HEK293 (cell line): Measurements from ENCODE around the gene DNAJC6.

Experiments used
- CTCF ChIA-PET: fragments of 350-600 bp; formaldehyde crosslinking; extraction: SDS; loops from one replicate; lab custom pipeline; 2021; ENCODE audit warnings: antibody characterized with exemption; lab: Yijun Ruan, JAX
- POLR2A ChIA-PET: fragments of 300-600 bp; formaldehyde crosslinking; extraction: SDS; loops from one replicate; lab custom pipeline; 2020; ENCODE audit warnings: antibody characterized with exemption, inconsistent platforms; lab: Yijun Ruan, JAX
- H3K27ac ChIP-seq: fragments of 200-500 bp; sonication (Bioruptor generic); 2 replicates; pipeline ENCODE4 v1.5.1; 2014; ENCODE audit warnings: low read depth, low read length, control low read depth, inconsistent platforms; ENCODE audit errors: extremely low read depth
- H3K36me3 ChIP-seq, 2 experiments: fragments of 200-500 bp in 1 of 2; sonication (Bioruptor generic) in 1 of 2; 1 replicate in 1 of 2; 2 replicates in 1 of 2; pipeline ENCODE4 v1.5.1; 2014 to 2017; ENCODE audit warnings: inconsistent platforms in 2 of 2, low read length in 2 of 2; ENCODE audit not compliant: control insufficient read depth in 2 of 2, insufficient read depth in 1 of 2
- H3K4me1 ChIP-seq: fragments of 200-500 bp; sonication (Bioruptor generic); 2 replicates; pipeline ENCODE4 v1.5.1; 2014; ENCODE audit warnings: mild to moderate bottlenecking, low read length, inconsistent platforms; ENCODE audit not compliant: control insufficient read depth, insufficient read depth
- H3K4me3 ChIP-seq: 2 replicates; pipeline ENCODE4 v1.5.1; 2011; ENCODE audit warnings: low read depth, mild to moderate bottlenecking, control low read depth, low read length, moderate library complexity
- H3K9me3 ChIP-seq: fragments of 200-500 bp; sonication (Bioruptor generic); 2 replicates; pipeline ENCODE4 v1.5.1; 2014; ENCODE audit warnings: low read depth, low read length, inconsistent platforms; ENCODE audit not compliant: control insufficient read depth, insufficient read depth
- BCL11B ChIP-seq: fragments of 450-650 bp; formaldehyde crosslinking; IDR thresholded peaks from 2 replicates; pipeline ENCODE4 v1.5.1; 2016; ENCODE audit warnings: low read depth, missing biosample characterization, missing genetic modification characterization
- KLF10 ChIP-seq: fragments of 450-650 bp; IDR thresholded peaks from 2 replicates; pipeline ENCODE4 v1.5.1; 2018; ENCODE audit warnings: missing biosample characterization, mild to moderate bottlenecking, missing genetic modification characterization
- KLF9 ChIP-seq: fragments of 450-650 bp; formaldehyde crosslinking; IDR thresholded peaks from 2 replicates; pipeline ENCODE4 v1.5.1; 2016; ENCODE audit warnings: missing biosample characterization, missing genetic modification characterization, low read depth
- ZBTB1 ChIP-seq: fragments of 450-650 bp; formaldehyde crosslinking; IDR thresholded peaks from 2 replicates; pipeline ENCODE4 v1.5.1; 2016; ENCODE audit warnings: missing biosample characterization, missing genetic modification characterization
- ZFHX2 ChIP-seq: fragments of 450-650 bp; formaldehyde crosslinking; conservative IDR thresholded peaks from 2 replicates; pipeline ENCODE4 v1.5.1; 2016; ENCODE audit warnings: missing biosample characterization, missing genetic modification characterization
- ZNF16 ChIP-seq: fragments of 450-650 bp; formaldehyde crosslinking; IDR thresholded peaks from 2 replicates; pipeline ENCODE4 v1.5.1; 2016; ENCODE audit warnings: low read depth, missing biosample characterization, missing genetic modification characterization
- ZNF19 ChIP-seq: fragments of 450-650 bp; formaldehyde crosslinking; IDR thresholded peaks from 2 replicates; pipeline ENCODE4; 2016; ENCODE audit warnings: missing biosample characterization, missing genetic modification characterization, low read depth
- ZNF266 ChIP-seq: fragments of 450-650 bp; formaldehyde crosslinking; IDR thresholded peaks from 2 replicates; pipeline ENCODE4 v1.5.1; 2016; ENCODE audit warnings: missing biosample characterization, missing genetic modification characterization, low read depth
- ZNF302 ChIP-seq: fragments of 450-650 bp; formaldehyde crosslinking; IDR thresholded peaks from 2 replicates; pipeline ENCODE4 v1.5.1; 2016; ENCODE audit warnings: missing biosample characterization, missing genetic modification characterization, low read depth
- ZNF426 ChIP-seq: fragments of 450-650 bp; formaldehyde crosslinking; IDR thresholded peaks from 2 replicates; pipeline ENCODE4 v1.5.1; 2017; ENCODE audit warnings: missing biosample characterization, missing genetic modification characterization, mild to moderate bottlenecking, inconsistent platforms, moderate library complexity
- ZNF501 ChIP-seq: fragments of 450-650 bp; formaldehyde crosslinking; IDR thresholded peaks from 2 replicates; pipeline ENCODE4 v1.5.1; 2016; ENCODE audit warnings: missing biosample characterization, missing genetic modification characterization
- ZNF621 ChIP-seq: fragments of 450-650 bp; formaldehyde crosslinking; IDR thresholded peaks from 2 replicates; pipeline ENCODE4 v1.5.1; 2017; ENCODE audit warnings: missing biosample characterization, missing genetic modification characterization
- ZNF785 ChIP-seq: fragments of 450-650 bp; formaldehyde crosslinking; IDR thresholded peaks from 2 replicates; pipeline ENCODE4 v1.5.1; 2016; ENCODE audit warnings: missing biosample characterization, missing genetic modification characterization
- ZNF791 ChIP-seq: fragments of 450-650 bp; formaldehyde crosslinking; IDR thresholded peaks from 2 replicates; pipeline ENCODE4 v1.5.1; 2016; ENCODE audit warnings: missing biosample characterization, missing genetic modification characterization
- ZNF837 ChIP-seq: fragments of 450-650 bp; formaldehyde crosslinking; IDR thresholded peaks from 2 replicates; pipeline ENCODE4 v1.5.1; 2016; ENCODE audit warnings: missing biosample characterization, missing genetic modification characterization
- TF ChIP-seq, protein P1 (sequence below): fragments of 450-650 bp; formaldehyde crosslinking; IDR thresholded peaks from 2 replicates; pipeline ENCODE4 v1.5.1; 2016; ENCODE audit warnings: missing biosample characterization, missing genetic modification characterization, low read depth
- TF ChIP-seq, protein P2 (sequence below): fragments of 450-650 bp; formaldehyde crosslinking; IDR thresholded peaks from 2 replicates; pipeline ENCODE4 v1.5.1; 2016; ENCODE audit warnings: missing biosample characterization, missing genetic modification characterization
- TF ChIP-seq, protein P3 (sequence below): fragments of 450-650 bp; formaldehyde crosslinking; IDR thresholded peaks from 2 replicates; pipeline ENCODE4 v1.5.1; 2016; ENCODE audit warnings: missing biosample characterization, missing genetic modification characterization
- TF ChIP-seq, protein P4 (sequence below): IDR thresholded peaks from 2 replicates; pipeline ENCODE4 v1.6.1; 2011; ENCODE audit warnings: mild to moderate bottlenecking, low read depth, low read length, borderline replicate concordance
- TF ChIP-seq, protein P5 (sequence below): fragments of 450-650 bp; formaldehyde crosslinking; IDR thresholded peaks from 2 replicates; pipeline ENCODE4 v1.5.1; 2016; ENCODE audit warnings: missing biosample characterization, missing genetic modification characterization

The DNAJC6 gene

DNA sequence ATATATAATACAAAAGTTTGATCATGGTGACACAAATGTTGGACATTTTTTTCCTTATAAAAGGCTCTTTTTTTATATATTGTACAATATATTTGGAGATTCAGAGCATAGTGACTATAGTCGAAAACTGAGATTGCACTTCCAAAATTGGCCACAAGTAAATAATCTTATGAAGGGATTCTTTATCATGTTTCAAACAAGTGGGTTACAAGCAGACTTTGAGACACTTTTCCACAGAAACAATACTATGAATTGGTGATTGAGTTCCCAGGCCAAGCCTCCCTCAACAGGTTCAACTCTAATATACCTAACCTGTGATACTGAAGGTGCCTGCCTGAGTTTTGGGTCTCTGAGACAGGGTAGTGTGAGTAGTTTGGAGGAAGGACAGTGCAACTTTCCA lies 124.9 kb downstream of the DNAJC6 start:
- TF ChIP-seq ZNF621 (tag by site-specific recombination) (no peak), ZNF837 (no peak), ZNF791 (tag by site-specific recombination) (no peak), ZNF426 (tag by site-specific recombination) (no peak), ZNF302 (tag by site-specific recombination) (no peak)
- TF ChIP-seq, protein P1, sequence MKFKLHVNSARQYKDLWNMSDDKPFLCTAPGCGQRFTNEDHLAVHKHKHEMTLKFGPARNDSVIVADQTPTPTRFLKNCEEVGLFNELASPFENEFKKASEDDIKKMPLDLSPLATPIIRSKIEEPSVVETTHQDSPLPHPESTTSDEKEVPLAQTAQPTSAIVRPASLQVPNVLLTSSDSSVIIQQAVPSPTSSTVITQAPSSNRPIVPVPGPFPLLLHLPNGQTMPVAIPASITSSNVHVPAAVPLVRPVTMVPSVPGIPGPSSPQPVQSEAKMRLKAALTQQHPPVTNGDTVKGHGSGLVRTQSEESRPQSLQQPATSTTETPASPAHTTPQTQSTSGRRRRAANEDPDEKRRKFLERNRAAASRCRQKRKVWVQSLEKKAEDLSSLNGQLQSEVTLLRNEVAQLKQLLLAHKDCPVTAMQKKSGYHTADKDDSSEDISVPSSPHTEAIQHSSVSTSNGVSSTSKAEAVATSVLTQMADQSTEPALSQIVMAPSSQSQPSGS (tag by site-specific recombination) = no peak
- TF ChIP-seq, protein P2, sequence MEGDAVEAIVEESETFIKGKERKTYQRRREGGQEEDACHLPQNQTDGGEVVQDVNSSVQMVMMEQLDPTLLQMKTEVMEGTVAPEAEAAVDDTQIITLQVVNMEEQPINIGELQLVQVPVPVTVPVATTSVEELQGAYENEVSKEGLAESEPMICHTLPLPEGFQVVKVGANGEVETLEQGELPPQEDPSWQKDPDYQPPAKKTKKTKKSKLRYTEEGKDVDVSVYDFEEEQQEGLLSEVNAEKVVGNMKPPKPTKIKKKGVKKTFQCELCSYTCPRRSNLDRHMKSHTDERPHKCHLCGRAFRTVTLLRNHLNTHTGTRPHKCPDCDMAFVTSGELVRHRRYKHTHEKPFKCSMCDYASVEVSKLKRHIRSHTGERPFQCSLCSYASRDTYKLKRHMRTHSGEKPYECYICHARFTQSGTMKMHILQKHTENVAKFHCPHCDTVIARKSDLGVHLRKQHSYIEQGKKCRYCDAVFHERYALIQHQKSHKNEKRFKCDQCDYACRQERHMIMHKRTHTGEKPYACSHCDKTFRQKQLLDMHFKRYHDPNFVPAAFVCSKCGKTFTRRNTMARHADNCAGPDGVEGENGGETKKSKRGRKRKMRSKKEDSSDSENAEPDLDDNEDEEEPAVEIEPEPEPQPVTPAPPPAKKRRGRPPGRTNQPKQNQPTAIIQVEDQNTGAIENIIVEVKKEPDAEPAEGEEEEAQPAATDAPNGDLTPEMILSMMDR (tag by site-specific recombination) = no peak
- TF ChIP-seq, protein P3, sequence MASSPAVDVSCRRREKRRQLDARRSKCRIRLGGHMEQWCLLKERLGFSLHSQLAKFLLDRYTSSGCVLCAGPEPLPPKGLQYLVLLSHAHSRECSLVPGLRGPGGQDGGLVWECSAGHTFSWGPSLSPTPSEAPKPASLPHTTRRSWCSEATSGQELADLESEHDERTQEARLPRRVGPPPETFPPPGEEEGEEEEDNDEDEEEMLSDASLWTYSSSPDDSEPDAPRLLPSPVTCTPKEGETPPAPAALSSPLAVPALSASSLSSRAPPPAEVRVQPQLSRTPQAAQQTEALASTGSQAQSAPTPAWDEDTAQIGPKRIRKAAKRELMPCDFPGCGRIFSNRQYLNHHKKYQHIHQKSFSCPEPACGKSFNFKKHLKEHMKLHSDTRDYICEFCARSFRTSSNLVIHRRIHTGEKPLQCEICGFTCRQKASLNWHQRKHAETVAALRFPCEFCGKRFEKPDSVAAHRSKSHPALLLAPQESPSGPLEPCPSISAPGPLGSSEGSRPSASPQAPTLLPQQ (tag by site-specific recombination) = no peak
- ChIA-PET CTCF (interaction anchor here (0.7 to 2.6 kb wide), 4 partner anchors 12 to 253 kb away, joined by 3 to 10 read pairs (median 3); no protein-coding TSS in a partner anchor), POLR2A (no interaction called here)
- Histone ChIP-seq H3K36me3 (peaks cover 5 to 23% of the 10 kb centered on the region in 2 experiments; a peak in 2 of 3 replicates), H3K4me1 (no peaks in the 10 kb centered on the region), H3K9me3 (no peaks in the 10 kb centered on the region), H3K4me3 (no peak overlapping the region), H3K27ac (no peak overlapping the region)

DNA sequence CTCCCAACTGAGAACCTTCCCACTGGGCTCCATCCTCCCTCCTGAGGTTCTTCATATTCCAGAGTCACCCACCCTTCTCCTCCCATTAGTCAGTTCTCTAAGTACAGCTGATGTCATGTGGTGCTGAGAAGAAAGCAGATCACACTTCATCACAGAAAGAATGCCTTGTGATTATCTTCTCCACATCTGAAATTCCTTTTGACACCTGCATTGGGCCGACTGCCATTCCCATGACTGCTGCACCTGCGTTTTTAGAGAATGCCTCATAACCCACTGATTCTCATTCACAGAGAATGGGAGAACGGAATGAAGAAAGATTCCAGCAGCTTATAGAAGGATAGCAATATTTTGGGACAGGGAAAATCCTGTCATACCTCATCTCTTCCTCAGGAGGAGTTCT lies 125.4 kb downstream of the DNAJC6 start:
- H3K4me3 ChIP-seq = no peak overlapping the region
- TF ChIP-seq KLF9 (tag by site-specific recombination) (no peak), ZNF785 (tag by site-specific recombination) (no peak), ZFHX2 (no peak), ZNF19 (tag by site-specific recombination) (no peak), ZNF266 (no peak), ZNF16 (tag by site-specific recombination) (no peak), BCL11B (tag by site-specific recombination) (no peak), ZNF501 (no peak), ZBTB1 (no peak), KLF10 (tag by site-specific recombination) (no peak)
- TF ChIP-seq, protein P4, sequence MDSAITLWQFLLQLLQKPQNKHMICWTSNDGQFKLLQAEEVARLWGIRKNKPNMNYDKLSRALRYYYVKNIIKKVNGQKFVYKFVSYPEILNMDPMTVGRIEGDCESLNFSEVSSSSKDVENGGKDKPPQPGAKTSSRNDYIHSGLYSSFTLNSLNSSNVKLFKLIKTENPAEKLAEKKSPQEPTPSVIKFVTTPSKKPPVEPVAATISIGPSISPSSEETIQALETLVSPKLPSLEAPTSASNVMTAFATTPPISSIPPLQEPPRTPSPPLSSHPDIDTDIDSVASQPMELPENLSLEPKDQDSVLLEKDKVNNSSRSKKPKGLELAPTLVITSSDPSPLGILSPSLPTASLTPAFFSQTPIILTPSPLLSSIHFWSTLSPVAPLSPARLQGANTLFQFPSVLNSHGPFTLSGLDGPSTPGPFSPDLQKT = no peak
- TF ChIP-seq, protein P3 (tag by site-specific recombination) = no peak
- TF ChIP-seq, protein P1 (tag by site-specific recombination) = no peak
- TF ChIP-seq, protein P5, sequence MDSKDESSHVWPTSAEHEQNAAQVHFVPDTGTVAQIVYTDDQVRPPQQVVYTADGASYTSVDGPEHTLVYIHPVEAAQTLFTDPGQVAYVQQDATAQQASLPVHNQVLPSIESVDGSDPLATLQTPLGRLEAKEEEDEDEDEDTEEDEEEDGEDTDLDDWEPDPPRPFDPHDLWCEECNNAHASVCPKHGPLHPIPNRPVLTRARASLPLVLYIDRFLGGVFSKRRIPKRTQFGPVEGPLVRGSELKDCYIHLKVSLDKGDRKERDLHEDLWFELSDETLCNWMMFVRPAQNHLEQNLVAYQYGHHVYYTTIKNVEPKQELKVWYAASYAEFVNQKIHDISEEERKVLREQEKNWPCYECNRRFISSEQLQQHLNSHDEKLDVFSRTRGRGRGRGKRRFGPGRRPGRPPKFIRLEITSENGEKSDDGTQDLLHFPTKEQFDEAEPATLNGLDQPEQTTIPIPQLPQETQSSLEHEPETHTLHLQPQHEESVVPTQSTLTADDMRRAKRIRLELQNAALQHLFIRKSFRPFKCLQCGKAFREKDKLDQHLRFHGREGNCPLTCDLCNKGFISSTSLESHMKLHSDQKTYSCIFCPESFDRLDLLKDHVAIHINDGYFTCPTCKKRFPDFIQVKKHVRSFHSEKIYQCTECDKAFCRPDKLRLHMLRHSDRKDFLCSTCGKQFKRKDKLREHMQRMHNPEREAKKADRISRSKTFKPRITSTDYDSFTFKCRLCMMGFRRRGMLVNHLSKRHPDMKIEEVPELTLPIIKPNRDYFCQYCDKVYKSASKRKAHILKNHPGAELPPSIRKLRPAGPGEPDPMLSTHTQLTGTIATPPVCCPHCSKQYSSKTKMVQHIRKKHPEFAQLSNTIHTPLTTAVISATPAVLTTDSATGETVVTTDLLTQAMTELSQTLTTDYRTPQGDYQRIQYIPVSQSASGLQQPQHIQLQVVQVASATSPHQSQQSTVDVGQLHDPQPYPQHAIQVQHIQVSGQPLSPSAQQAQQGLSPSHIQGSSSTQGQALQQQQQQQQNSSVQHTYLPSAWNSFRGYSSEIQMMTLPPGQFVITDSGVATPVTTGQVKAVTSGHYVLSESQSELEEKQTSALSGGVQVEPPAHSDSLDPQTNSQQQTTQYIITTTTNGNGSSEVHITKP (tag by site-specific recombination) = no peak
- POLR2A ChIA-PET = no interaction called here
- H3K9me3 ChIP-seq = no peaks in the 10 kb centered on the region
- H3K27ac ChIP-seq = no peak overlapping the region
- H3K36me3 ChIP-seq = peaks cover 5 to 22% of the 10 kb centered on the region in 2 experiments; a peak in 2 of 3 replicates
- H3K4me1 ChIP-seq = no peaks in the 10 kb centered on the region
- CTCF ChIA-PET = interaction anchor here (0.6 to 2.6 kb wide), 5 partner anchors 14 to 309 kb away, joined by 3 to 10 read pairs (median 4); no protein-coding TSS in a partner anchor
